HG03280 (cell line): Measurements from ENCODE around the gene PXN.
"Not testable (repeated sequence)": the region's sequence is repeated elsewhere in the genome, so short reads cannot be mapped to it uniquely, and the experiment has no call there.

ENCODE experiments used
- ATAC-seq: cut with Tn5 transposase; IDR thresholded peaks from one replicate; pipeline ENCODE4 v1.9.1; 2021; ENCODE audit warnings: mild to moderate bottlenecking, moderate library complexity; ENCODE audit not compliant: unreplicated experiment

Gene PXN

GRCh38 chr12:120262852-120263747 lies 2.4 kb downstream of the PXN start:
- no peak for ATAC-seq

- ATAC-seq: no peak
Measured at GRCh38 chr12:120261951-120262851, 3.3 kb downstream of the PXN start.

GRCh38 chr12:120260607-120261006 lies 4.9 kb downstream of the PXN start:
- no peak for ATAC-seq

GRCh38 chr12:120259418-120260202 lies 5.9 kb downstream of the PXN start:
- ATAC-seq: no peak

- no peak for ATAC-seq
Measured at GRCh38 chr12:120258323-120258896, 7.1 kb downstream of the PXN start.

- no peak for ATAC-seq
Measured at GRCh38 chr12:120257041-120257821, 8.3 kb downstream of the PXN start.

- no peak for ATAC-seq
Measured at GRCh38 chr12:120254809-120255208, 10.7 kb downstream of the PXN start.

- not testable (repeated sequence) for ATAC-seq
Measured at GRCh38 chr12:120253313-120253712, 12.2 kb downstream of the PXN start.

GRCh38 chr12:120252071-120252906 lies 13.2 kb downstream of the PXN start:
- no peak for ATAC-seq

- ATAC-seq: not testable (repeated sequence)
Measured at GRCh38 chr12:120251364-120252070, 14.0 kb downstream of the PXN start.

- ATAC-seq: no peak
Measured at GRCh38 chr12:120249875-120250795, 15.4 kb downstream of the PXN start.

GRCh38 chr12:120249266-120249874 lies 16.2 kb downstream of the PXN start:
- ATAC-seq: no peak

GRCh38 chr12:120247621-120248030 lies 17.9 kb downstream of the PXN start:
- no peak for ATAC-seq

- ATAC-seq: no peak
Measured at GRCh38 chr12:120247183-120247582, 18.3 kb downstream of the PXN start.

GRCh38 chr12:120246705-120247104 lies 18.8 kb downstream of the PXN start:
- ATAC-seq: not testable (repeated sequence)

- no peak for ATAC-seq
Measured at GRCh38 chr12:120242971-120243699, 22.4 kb downstream of the PXN start.
